K562 (cell line): Measurements from ENCODE around the gene CDCA4. TPM values are rescaled to one million over a fixed set of nuclear protein-coding genes. Genes with fewer than 3 reads are reported as not detected.
"Not testable (repeated sequence)": the region's sequence is repeated elsewhere in the genome, so short reads cannot be mapped to it uniquely, and the experiment has no call there.

Experiments
- ATAC-seq: fragments of 200-7000 bp; cut with Tn5 transposase; 3 replicates; pipeline ENCODE4 v1.9.1; 2020; ENCODE audit warnings: moderate library complexity
- BruUV-seq: library from RNA; stranded (reverse); fragments of 400-500 nt; replicated peaks from 2 replicates; lab custom pipeline; 2021; lab: Mats Ljungman, UMichigan
- CTCF ChIA-PET: fragments of 300-600 bp; formaldehyde crosslinking; extraction: SDS; loops from one replicate; lab custom pipeline; 2021; ENCODE audit warnings: low intra/inter-chr PET ratio; lab: Yijun Ruan, JAX
- POLR2A ChIA-PET: fragments of 300-600, 350-650 bp; sonication (Branson Sonifier 250); formaldehyde crosslinking; extraction: SDS; loops from one replicate; lab custom pipeline; 2021; ENCODE audit warnings: antibody characterized with exemption, inconsistent platforms; lab: Yijun Ruan, JAX
- DNase-seq, 4 experiments: peaks; one replicate each; pipeline versions ENCODE4 v3.0.0 to v3.0.0-alpha.2; 2011 to 2018; ENCODE audit warnings: low spot score in 3 of 4, mixed read lengths in 3 of 4; ENCODE audit errors: extremely low read depth in 1 of 4
- FAIRE-seq: peaks from 2 replicates; lab custom pipeline; 2011; peaks lifted over from hg19 to GRCh38; lab: Jason Lieb, UNC
- H2AFZ ChIP-seq: 2 replicates; pipeline ENCODE4 v1.6.0; 2011; ENCODE audit warnings: low read depth, low read length, control low read depth, inconsistent platforms
- H3K27ac ChIP-seq: fragments of 200-600 bp; 3 replicates; pipeline ENCODE4 v1.8.0; 2011; ENCODE audit warnings: low read depth, mild to moderate bottlenecking, control low read depth, inconsistent platforms, low read length, moderate library complexity, mixed read lengths; ENCODE audit errors: extremely low read depth
- H3K27me3 ChIP-seq, 2 experiments: fragments of 300-600 bp in 1 of 2; 2 replicates in 1 of 2; 3 replicates in 1 of 2; pipeline versions ENCODE4 v1.6.0 to v1.8.0; 2011; ENCODE audit warnings: inconsistent platforms in 2 of 2, low read length in 2 of 2, mild to moderate bottlenecking in 1 of 2, mixed read lengths in 1 of 2, moderate library complexity in 1 of 2; ENCODE audit not compliant: control insufficient read depth in 2 of 2, insufficient read depth in 2 of 2
- H3K36me3 ChIP-seq: fragments of 300-600 bp; 3 replicates; pipeline ENCODE4 v1.8.0; 2011; ENCODE audit warnings: mild to moderate bottlenecking, low read length, inconsistent platforms; ENCODE audit not compliant: control insufficient read depth, insufficient read depth
- H3K4me1 ChIP-seq, 2 experiments: fragments of 200-600 bp in 1 of 2; replicated peaks in 1 of 2; 2 replicates in 1 of 2; 3 replicates in 1 of 2; pipeline versions ENCODE4 v1.5.1 to v1.8.0; 2011; ENCODE audit warnings: inconsistent platforms in 2 of 2, low read length in 2 of 2, mild to moderate bottlenecking in 1 of 2, mixed read lengths in 1 of 2, moderate library complexity in 1 of 2; ENCODE audit not compliant: control insufficient read depth in 2 of 2, insufficient read depth in 2 of 2
- H3K4me2 ChIP-seq: 2 replicates; pipeline ENCODE4 v1.6.1; 2011; ENCODE audit warnings: low read length, control low read depth, inconsistent platforms, mixed read lengths; ENCODE audit not compliant: insufficient read depth
- H3K4me3 ChIP-seq: fragments of 200-600 bp; sonication (generic), shearing (Covaris generic); 2 replicates; pipeline ENCODE4 v1.5.1; 2016; ENCODE audit warnings: control low read depth, inconsistent platforms
- H3K79me2 ChIP-seq: fragments of 200-600 bp; 3 replicates; pipeline ENCODE4 v1.8.0; 2011; ENCODE audit warnings: low read length, inconsistent platforms; ENCODE audit not compliant: control insufficient read depth, insufficient read depth
- H3K9ac ChIP-seq, 2 experiments: 2 replicates each; pipeline versions ENCODE4 v1.6.0 to v1.6.1; 2011; ENCODE audit warnings: low read depth in 2 of 2, low read length in 2 of 2, control low read depth in 1 of 2, inconsistent platforms in 1 of 2, mild to moderate bottlenecking in 1 of 2, mixed read lengths in 1 of 2; ENCODE audit not compliant: insufficient read depth in 1 of 2
- H3K9me1 ChIP-seq: one replicate; pipeline ENCODE4 v1.6.0; 2011; ENCODE audit warnings: inconsistent platforms, mild to moderate bottlenecking, low read length, moderate library complexity; ENCODE audit not compliant: control insufficient read depth, insufficient read depth
- H3K9me3 ChIP-seq: replicated peaks from 2 replicates; pipeline ENCODE4 v1.5.1; 2011; ENCODE audit warnings: low read depth, low read length, inconsistent platforms; ENCODE audit not compliant: control insufficient read depth, insufficient read depth
- H4K20me1 ChIP-seq: replicated peaks from 2 replicates; pipeline ENCODE4 v1.6.1; 2011; ENCODE audit warnings: low read length, inconsistent platforms, mixed read lengths; ENCODE audit not compliant: control insufficient read depth, insufficient read depth
- REST ChIP-seq, 2 experiments: fragments of 450-650 bp; formaldehyde crosslinking in 1 of 2; IDR thresholded peaks; 2 replicates each; pipeline versions ENCODE4 v1.4.0 to v1.6.1; 2014 to 2020; ENCODE audit warnings: mild to moderate bottlenecking in 2 of 2, borderline replicate concordance in 1 of 2, low read depth in 1 of 2
- TARDBP ChIP-seq: fragments of 450-650 bp; IDR thresholded peaks from 2 replicates; pipeline ENCODE4 v1.6.1; 2016
- ZKSCAN1 ChIP-seq: fragments of 150-350 bp; IDR thresholded peaks from 2 replicates; pipeline ENCODE4 v1.6.1; 2016; ENCODE audit warnings: low read depth, low read length
- WGBS: fragments of 100-300 bp; shearing (Covaris generic); methylation state at CpG from one replicate; pipeline ENCODE4 v1.1.6; 2016; ENCODE audit warnings: low coverage, mixed read lengths; ENCODE audit not compliant: insufficient coverage; ENCODE audit errors: missing lambda C conversion rate; 5-methylcytosine and 5-hydroxymethylcytosine counted together
- in situ Hi-C: fragments of 300-500 bp; cut with MboI; formaldehyde crosslinking; loops from 4 replicates; pipeline ENCODE4 v1.15.0; 2018; ENCODE audit warnings: inconsistent platforms, mixed read lengths
- intact Hi-C: fragments of 100-400 bp; cut with micrococcal nuclease; formaldehyde crosslinking; loops from 2 replicates; pipeline ENCODE4 v1.14.2; 2022
- polyA plus RNA-seq, 8 experiments: library from polyadenylated mRNA; depleted of rRNA in 4 of 8; stranded (reverse) in 5 of 8; unstranded in 3 of 8; fragments of >200 nt; fragmentation: Nextera tagmentation in 2 of 8; fragmentation: Illumina TruSeq in 1 of 8; extraction: Ambion mirVana in 2 of 8; extraction: Trizol in 1 of 8; gene quantifications; 2 replicates each; pipeline versions ENCODE4 v1.2.1 to v1.2.3, GENCODE V29; 2011 to 2014; ENCODE audit warnings: inconsistent platforms in 1 of 8, missing spikeins in 1 of 8
- total RNA-seq, 7 experiments: library from RNA; depleted of rRNA in 6 of 7; stranded (reverse); fragments of >200 nt in 6 of 7; fragmentation: Illumina TruSeq in 2 of 7; extraction: Trizol in 2 of 7; gene quantifications; 2 replicates each; pipeline versions ENCODE4 v1.2.1 to v1.2.3, GENCODE V29; 2011 to 2021; ENCODE audit warnings: low replicate concordance in 1 of 7

The CDCA4 gene
- total and polyA plus RNA-seq, 9 of the 15 experiments (the other 6 are each of a cell fraction or from before 2014, with no cell fraction given), result 6.6 to 44.2 (median 23.0) TPM

GRCh38 chr14:105039458-105040205 is 18.7 kb upstream of the CDCA4 start (continued):
- TF ChIP-seq REST (IDR thresholded peaks at IDR 0.05; ENCODE audit: borderline replicate concordance) (peak; percentile 23; the same call in 1 of the 2 replicates), REST (CRISPR knock-in tag; IDR thresholded peaks at IDR 0.05; ENCODE audit: low read depth) (no peak), TARDBP (no peak), ZKSCAN1 (no peak)

DNA sequence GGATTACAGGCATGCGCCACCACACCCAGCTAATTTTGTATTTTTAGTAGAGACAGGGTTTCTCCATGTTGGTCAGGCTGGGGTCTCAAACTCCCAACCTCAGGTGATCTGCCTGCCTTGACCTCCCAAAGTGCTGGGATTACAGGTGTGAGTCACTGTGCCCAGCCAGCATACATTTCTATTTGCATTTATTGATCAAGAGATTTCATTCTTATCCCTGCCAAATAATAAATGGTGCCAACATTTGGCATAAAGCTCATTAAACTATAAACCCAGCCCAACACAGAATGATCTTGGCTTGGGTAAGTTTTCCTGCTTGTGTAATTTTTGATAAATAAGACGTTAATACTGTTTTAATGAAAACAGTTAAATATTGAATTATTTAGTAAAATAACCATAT is 14.7 kb upstream of the CDCA4 start:
- H3K36me3 ChIP-seq, in situ Hi-C loops, H3K4me3 ChIP-seq, H3K9me3 ChIP-seq, ATAC-seq, H3K4me1 ChIP-seq, POLR2A ChIA-PET, H3K79me2 ChIP-seq, H3K9ac ChIP-seq, H3K4me2 ChIP-seq, CTCF ChIA-PET, intact Hi-C loops, H4K20me1 ChIP-seq, DNase-seq, H2AFZ ChIP-seq, H3K27ac ChIP-seq, BruUV-seq, FAIRE-seq, H3K27me3 ChIP-seq, H3K9me1 ChIP-seq: not testable (repeated sequence)
- 33% methylated on average over 1 of the region's 2 CpGs for WGBS
